ENCODE data around the gene GBX1.

- no peak for TF ChIP-seq POLR2A (IDR thresholded peaks at IDR 0.05; ENCODE audit: low read depth, low read length)
- TF ChIP-seq POLR2AphosphoS5 (IDR thresholded peaks at IDR 0.05; ENCODE audit: low read depth, low read length) = no peak
- no peak for TF ChIP-seq SPI1 (IDR thresholded peaks at IDR 0.05; ENCODE audit: low read depth, low read length)
These were observed 701 bp upstream of the GBX1 start for GRCh38 chr7:151168003-151168786.

Data from GM12891 (cell line).